Activated T-helper 1 cell treated with anti-CD3 and anti-CD28 coated beads, Interleukin-12 subunit alpha, Interleukin-12 subunit beta, Interleukin-2, Interleukin-4 antibody, amounts not matched to agents 30 ng/mL and 10 ng/mL and 1 ng/mL, durations not matched to agents 14 hours and 24 hours and 36 hours (primary cell): ENCODE data around the gene UBE2B. TPM values are rescaled to one million over a fixed set of nuclear protein-coding genes. Genes with fewer than 3 reads are reported as not detected.
A peak's percentile ranks its signal among the peaks of the same experiment; 100 is the strongest.
"Not testable (repeated sequence)": the region's sequence is repeated elsewhere in the genome, so short reads cannot be mapped to it uniquely, and the experiment has no call there.

Experiments
- DNase-seq: peaks from one replicate; pipeline ENCODE4 v3.0.0; 2021; ENCODE audit warnings: low spot score
- H3K27ac Mint-ChIP-seq: one replicate; pipeline ENCODE4 v1.8.0; 2021; ENCODE audit warnings: mild to moderate bottlenecking, mixed read lengths
- H3K27me3 Mint-ChIP-seq: one replicate; pipeline ENCODE4 v1.8.0; 2022; ENCODE audit warnings: mild to moderate bottlenecking, moderate library complexity, mixed read lengths; ENCODE audit not compliant: insufficient read depth
- H3K36me3 Mint-ChIP-seq: one replicate; pipeline ENCODE4 v1.8.0; 2021; ENCODE audit warnings: low read depth, mixed read lengths
- H3K4me1 Mint-ChIP-seq: one replicate; pipeline ENCODE4 v1.8.0; 2021; ENCODE audit warnings: low read depth, mixed read lengths
- H3K4me3 Mint-ChIP-seq: one replicate; pipeline ENCODE4 v1.8.0; 2021; ENCODE audit warnings: mild to moderate bottlenecking, moderate library complexity, mixed read lengths
- H3K9me3 Mint-ChIP-seq: one replicate; pipeline ENCODE4 v1.8.0; 2021; ENCODE audit warnings: mixed read lengths
- intact Hi-C: fragments of 100-400 bp; cut with micrococcal nuclease; formaldehyde crosslinking; loops from one replicate; pipeline ENCODE4 v1.15.1; 2024
- total RNA-seq: library from RNA; stranded (reverse); gene quantifications from 2 replicates; pipeline ENCODE4 v1.2.3, GENCODE V29; 2022

UBE2B gene
- total RNA-seq, 1 donor from 2014 or later: 98.9 TPM

DNA sequence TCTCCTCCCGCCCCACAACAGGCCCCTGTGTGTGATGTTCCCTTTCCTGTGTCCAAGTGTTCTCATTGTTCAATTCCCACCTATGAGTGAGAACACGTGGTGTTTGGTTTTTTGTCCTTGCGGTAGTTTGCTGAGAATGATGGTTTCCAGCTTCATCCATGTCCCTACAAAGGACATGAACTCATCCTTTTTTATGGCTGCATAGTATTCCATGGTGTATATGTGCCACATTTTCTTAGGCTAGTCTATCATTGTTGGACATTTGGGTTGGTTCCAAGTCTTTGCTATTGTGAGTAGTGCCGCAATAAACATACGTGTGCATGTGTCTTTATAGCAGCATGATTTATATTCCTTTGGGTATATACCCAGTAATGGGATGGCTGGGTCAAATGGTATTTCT is 2.3 kb downstream of the UBE2B start:
- intact Hi-C loops: loop anchor here (5.0 kb wide), 1 partner anchor 71 kb away; no protein-coding TSS in a partner anchor
- not testable (repeated sequence) for H3K27ac Mint-ChIP-seq, DNase-seq, H3K9me3 Mint-ChIP-seq, H3K27me3 Mint-ChIP-seq
- Mint-ChIP-seq H3K4me1 (peaks cover 63% of the 10 kb centered on the region), H3K4me3 (peak overlapping the region; percentile 67), H3K36me3 (peaks cover 35% of the 10 kb centered on the region)

GRCh38 chr5:134374232-134374631 is 2.9 kb downstream of the UBE2B start:
- H3K36me3 Mint-ChIP-seq: peaks cover 41% of the 10 kb centered on the region
- no peaks in the 10 kb centered on the region for H3K9me3 Mint-ChIP-seq
- peaks cover 2% of the 10 kb centered on the region for H3K27me3 Mint-ChIP-seq
- peaks cover 68% of the 10 kb centered on the region for H3K4me1 Mint-ChIP-seq
- no peak for DNase-seq
- intact Hi-C loops: loop anchor here (5.0 kb wide), 1 partner anchor 72 kb away; no protein-coding TSS in a partner anchor
- peak overlapping the region; percentile 22 for H3K4me3 Mint-ChIP-seq
- no peak overlapping the region for H3K27ac Mint-ChIP-seq

DNA sequence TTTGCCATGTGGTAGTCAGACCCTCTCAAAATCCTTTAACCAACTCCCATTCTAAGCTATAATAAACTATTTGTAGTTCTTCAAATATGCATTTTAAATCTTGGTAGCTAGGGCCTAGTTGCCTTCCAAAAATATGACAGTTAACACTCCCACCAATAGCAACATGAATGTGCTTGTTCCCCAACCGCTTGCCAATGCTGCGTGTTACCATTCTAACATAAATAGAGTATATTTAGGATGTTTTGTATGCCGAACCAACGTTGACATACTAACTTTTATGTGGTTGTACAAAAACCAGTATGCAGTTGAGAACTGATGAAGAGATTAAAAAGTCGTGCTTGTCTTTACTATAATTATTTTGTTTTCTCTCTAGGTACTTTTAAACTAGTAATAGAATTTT is 9.0 kb downstream of the UBE2B start:
- Mint-ChIP-seq H3K4me1 (peaks cover 48% of the 10 kb centered on the region), H3K4me3 (no peak overlapping the region), H3K36me3 (peaks cover 43% of the 10 kb centered on the region), H3K9me3 (no peaks in the 10 kb centered on the region), H3K27me3 (no peaks in the 10 kb centered on the region), H3K27ac (peak overlapping the region; percentile 48)
- DNase-seq: no peak
- intact Hi-C loops: no loop called here

DNA sequence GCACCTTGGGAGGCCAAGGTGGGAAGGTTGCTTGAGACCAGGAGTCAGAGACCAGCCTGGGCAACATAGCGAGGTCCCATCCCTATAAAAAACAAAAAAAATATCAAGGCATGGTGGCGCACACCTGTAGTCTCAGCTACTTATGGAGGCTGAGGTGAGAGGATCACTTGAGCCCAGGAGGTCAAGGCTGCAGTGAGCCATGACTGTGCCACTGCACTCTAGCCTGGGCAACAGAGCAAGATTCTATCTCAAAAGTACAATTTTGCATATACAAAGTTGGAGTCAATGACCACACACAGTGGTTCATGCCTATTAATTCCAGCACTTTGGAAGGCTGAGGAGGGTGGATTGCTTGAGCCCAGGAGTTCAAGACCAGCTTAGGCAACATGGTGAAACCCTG is 10.8 kb downstream of the UBE2B start:
- H3K27me3 Mint-ChIP-seq, DNase-seq, H3K4me3 Mint-ChIP-seq, H3K27ac Mint-ChIP-seq, H3K9me3 Mint-ChIP-seq, intact Hi-C loops: not testable (repeated sequence)
- Mint-ChIP-seq H3K36me3 (peaks cover 37% of the 10 kb centered on the region), H3K4me1 (peaks cover 41% of the 10 kb centered on the region)

DNA sequence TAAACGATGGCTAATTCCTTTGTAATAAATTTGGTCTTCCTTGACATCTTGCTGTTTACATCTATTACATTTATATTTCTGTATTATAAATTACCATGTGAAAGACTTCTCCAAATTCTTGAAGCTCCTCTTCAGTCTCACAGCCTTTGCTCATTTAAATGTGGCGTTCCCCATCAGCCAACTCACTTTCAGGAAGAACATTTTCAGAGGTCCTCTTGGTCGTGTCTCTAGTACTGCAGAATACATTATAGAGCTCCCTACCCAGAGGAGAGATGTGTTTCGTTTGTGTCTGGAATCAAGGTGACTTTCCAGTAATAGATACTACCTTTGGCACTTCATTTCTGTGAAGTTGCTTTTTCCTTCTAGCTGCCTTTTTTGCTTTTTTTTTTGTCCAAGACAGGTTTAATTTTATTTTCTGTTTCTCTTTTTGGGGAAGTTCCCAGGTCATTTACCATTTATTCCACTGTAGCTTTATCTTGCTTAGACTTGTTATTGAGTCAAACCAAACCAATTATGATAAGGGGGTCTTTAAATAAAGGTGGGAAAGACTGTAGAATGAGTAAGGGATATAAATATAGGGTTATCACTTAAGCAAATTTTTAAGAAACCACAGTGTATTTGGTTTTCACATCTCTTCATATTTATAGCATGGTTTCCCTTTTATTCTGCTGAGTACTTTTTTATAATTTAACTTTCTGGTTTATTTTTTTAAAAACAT is 12.8 kb downstream of the UBE2B start:
- H3K27me3 Mint-ChIP-seq: no peaks in the 10 kb centered on the region
- H3K4me3 Mint-ChIP-seq: peak overlapping the region; percentile 2
- H3K27ac Mint-ChIP-seq: peak overlapping the region; percentile 62
- DNase-seq: no peak
- peaks cover 27% of the 10 kb centered on the region for H3K4me1 Mint-ChIP-seq
- intact Hi-C loops: no loop called here
- H3K36me3 Mint-ChIP-seq: peaks cover 32% of the 10 kb centered on the region
- no peaks in the 10 kb centered on the region for H3K9me3 Mint-ChIP-seq

DNA sequence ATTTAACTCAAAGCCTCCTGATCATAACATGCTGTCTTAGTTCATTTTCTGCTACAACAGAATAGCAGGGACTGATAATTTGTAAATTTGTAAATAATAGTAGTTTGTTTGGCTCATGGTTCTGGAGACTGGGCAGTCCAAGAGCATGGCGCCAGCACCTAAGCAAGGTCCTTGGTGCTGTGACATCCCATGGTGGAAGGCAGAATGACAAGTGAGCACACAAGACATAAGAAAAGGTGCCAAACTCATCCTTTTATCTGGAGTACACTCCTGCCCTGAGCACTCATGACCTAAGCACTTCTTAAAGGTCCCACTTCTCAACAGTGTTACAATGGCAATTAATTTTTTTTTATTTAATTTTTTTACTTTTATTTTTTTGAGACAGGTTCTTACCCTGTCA is 16.1 kb downstream of the UBE2B start:
- intact Hi-C loops: no loop called here
- Mint-ChIP-seq H3K36me3 (peaks cover 40% of the 10 kb centered on the region), H3K9me3 (no peaks in the 10 kb centered on the region)

GRCh38 chr5:134392301-134392700 is 20.9 kb downstream of the UBE2B start:
- Mint-ChIP-seq H3K4me1 (peaks cover 16% of the 10 kb centered on the region), H3K36me3 (peaks cover 43% of the 10 kb centered on the region), H3K9me3 (no peaks in the 10 kb centered on the region), H3K27ac (no peak overlapping the region), H3K27me3 (no peaks in the 10 kb centered on the region), H3K4me3 (no peak overlapping the region)
- no peak for DNase-seq
- intact Hi-C loops: no loop called here

More for the DNA sequence above, 16.1 kb downstream of the UBE2B start:
- no peak for DNase-seq
- Mint-ChIP-seq H3K27ac (no peak overlapping the region), H3K4me3 (no peak overlapping the region), H3K4me1 (peaks cover 20% of the 10 kb centered on the region), H3K27me3 (no peaks in the 10 kb centered on the region)

GRCh38 chr5:134394932-134395331 is 23.6 kb downstream of the UBE2B start:
- intact Hi-C loops: no loop called here
- Mint-ChIP-seq H3K27me3 (no peaks in the 10 kb centered on the region), H3K9me3 (no peaks in the 10 kb centered on the region), H3K27ac (no peak overlapping the region), H3K4me3 (no peak overlapping the region), H3K4me1 (peaks cover 16% of the 10 kb centered on the region), H3K36me3 (peaks cover 44% of the 10 kb centered on the region)
- no peak for DNase-seq

GRCh38 chr5:134396274-134396673 is 24.9 kb downstream of the UBE2B start:
- DNase-seq: no peak
- peaks cover 40% of the 10 kb centered on the region for H3K36me3 Mint-ChIP-seq

DNA sequence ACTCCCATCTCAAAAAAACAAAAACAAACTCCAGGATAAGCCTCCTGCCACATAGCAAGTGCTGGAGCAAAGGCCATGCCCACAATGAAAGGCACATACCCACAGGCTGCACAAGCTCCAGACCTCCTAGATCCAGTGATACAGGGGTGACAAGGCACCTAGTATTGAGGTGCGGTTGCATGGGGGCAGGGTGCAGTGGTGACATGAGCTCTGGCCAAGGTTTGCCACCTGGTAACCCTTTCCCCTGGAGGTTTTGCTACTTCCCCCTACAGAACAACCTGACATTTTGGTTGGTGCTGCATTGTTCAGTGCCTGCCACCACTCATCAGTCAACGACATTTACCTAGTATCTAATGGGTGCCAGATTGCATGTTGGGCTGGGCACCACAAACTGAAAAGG is 25.8 kb downstream of the UBE2B start:
- intact Hi-C loops: no loop called here
- DNase-seq: no peak
- Mint-ChIP-seq H3K4me1 (peaks cover 13% of the 10 kb centered on the region), H3K27me3 (no peaks in the 10 kb centered on the region), H3K4me3 (no peak overlapping the region), H3K27ac (no peak overlapping the region), H3K9me3 (no peaks in the 10 kb centered on the region), H3K36me3 (peaks cover 35% of the 10 kb centered on the region)

More at GRCh38 chr5:134396274-134396673, 24.9 kb downstream of the UBE2B start:
- no peak overlapping the region for H3K4me3 Mint-ChIP-seq
- no peaks in the 10 kb centered on the region for H3K9me3 Mint-ChIP-seq
- intact Hi-C loops: no loop called here
- H3K4me1 Mint-ChIP-seq: peaks cover 13% of the 10 kb centered on the region
- H3K27ac Mint-ChIP-seq: no peak overlapping the region
- H3K27me3 Mint-ChIP-seq: no peaks in the 10 kb centered on the region

DNA sequence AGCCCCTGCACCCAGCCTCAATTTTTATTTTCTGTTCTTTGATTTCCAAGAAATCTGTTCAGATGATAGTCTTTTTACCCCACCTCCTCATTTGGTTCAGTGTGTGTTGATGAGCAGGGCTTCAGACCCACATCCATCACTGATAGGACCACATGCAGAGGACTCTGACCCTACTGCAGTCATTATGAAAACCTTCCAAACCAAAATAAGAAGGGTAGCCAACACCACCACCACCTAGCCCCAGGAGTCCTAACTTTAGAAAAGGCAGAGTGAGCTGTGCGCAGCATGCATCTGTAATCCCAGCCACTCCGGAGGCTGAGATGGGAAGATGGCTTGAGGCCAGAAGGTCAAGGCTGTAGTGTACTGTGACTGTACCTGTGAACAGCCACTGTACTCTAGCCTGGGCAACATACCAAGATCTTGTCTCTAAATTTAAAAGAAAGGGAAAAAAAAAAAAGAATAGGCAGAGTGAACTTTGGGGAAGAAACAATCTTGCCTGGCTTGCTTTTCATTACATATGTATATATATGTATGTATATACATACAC is 27.3 kb downstream of the UBE2B start:
- no peak overlapping the region for H3K27ac Mint-ChIP-seq
- H3K27me3 Mint-ChIP-seq: no peaks in the 10 kb centered on the region
- H3K36me3 Mint-ChIP-seq: peaks cover 30% of the 10 kb centered on the region
- no peak for DNase-seq
- peaks cover 10% of the 10 kb centered on the region for H3K4me1 Mint-ChIP-seq
- intact Hi-C loops: no loop called here
- H3K4me3 Mint-ChIP-seq: no peak overlapping the region
- no peaks in the 10 kb centered on the region for H3K9me3 Mint-ChIP-seq

DNA sequence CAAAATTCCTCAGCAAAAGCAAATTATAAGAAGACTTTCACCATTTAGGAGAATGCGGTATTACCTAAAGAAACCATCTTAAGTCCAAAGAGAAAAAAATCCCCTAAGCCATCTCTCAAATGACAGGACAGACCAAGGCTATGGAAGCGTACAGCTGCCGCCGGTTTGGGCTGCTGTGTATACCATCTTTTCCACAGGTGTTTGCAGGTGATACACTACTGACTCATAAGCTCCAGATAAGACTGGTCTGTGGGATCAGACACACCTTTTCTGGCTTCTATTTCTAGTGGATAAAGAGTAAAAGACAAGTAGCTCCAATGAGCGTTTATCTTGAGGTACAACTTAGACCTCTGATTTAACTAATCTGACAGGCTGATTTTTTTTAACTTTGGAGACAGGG is 32.6 kb downstream of the UBE2B start:
- intact Hi-C loops: no loop called here
- no peak overlapping the region for H3K27ac Mint-ChIP-seq
- no peaks in the 10 kb centered on the region for H3K27me3 Mint-ChIP-seq
- H3K9me3 Mint-ChIP-seq: no peaks in the 10 kb centered on the region
- no peak for DNase-seq
- peaks cover 7% of the 10 kb centered on the region for H3K4me1 Mint-ChIP-seq
- H3K4me3 Mint-ChIP-seq: no peak overlapping the region
- peaks cover 16% of the 10 kb centered on the region for H3K36me3 Mint-ChIP-seq

DNA sequence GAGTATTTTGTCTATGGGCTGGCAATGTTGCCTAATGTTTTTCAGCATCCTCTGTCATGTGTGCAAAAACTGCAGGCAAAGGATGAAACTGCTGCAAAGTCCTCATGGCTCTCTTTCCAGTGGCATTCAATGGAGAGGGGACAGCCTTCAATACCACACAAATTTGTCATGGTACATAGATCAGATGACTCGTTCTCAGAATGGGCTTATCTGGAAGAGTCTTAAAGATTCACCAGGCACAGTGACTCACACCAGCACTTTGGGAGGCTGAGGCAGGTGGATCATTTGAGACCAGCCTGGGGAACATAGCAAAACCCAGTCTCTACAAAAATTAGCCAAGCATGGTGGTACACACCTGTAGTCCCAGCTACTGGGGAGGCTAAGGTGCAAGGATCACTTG is 35.0 kb downstream of the UBE2B start:
- Mint-ChIP-seq H3K27me3 (no peaks in the 10 kb centered on the region), H3K9me3 (no peaks in the 10 kb centered on the region), H3K4me1 (peaks cover 24% of the 10 kb centered on the region), H3K36me3 (peaks cover 16% of the 10 kb centered on the region), H3K4me3 (no peak overlapping the region), H3K27ac (no peak overlapping the region)
- intact Hi-C loops: no loop called here
- DNase-seq: no peak
